ENCODE measurements around the gene ARID1B. TPM values are rescaled to one million over a fixed set of nuclear protein-coding genes. Genes with fewer than 3 reads are reported as not detected.

Gene ARID1B
- total RNA-seq, 1 experiment from 2014 or later = 91.7 TPM

DNA sequence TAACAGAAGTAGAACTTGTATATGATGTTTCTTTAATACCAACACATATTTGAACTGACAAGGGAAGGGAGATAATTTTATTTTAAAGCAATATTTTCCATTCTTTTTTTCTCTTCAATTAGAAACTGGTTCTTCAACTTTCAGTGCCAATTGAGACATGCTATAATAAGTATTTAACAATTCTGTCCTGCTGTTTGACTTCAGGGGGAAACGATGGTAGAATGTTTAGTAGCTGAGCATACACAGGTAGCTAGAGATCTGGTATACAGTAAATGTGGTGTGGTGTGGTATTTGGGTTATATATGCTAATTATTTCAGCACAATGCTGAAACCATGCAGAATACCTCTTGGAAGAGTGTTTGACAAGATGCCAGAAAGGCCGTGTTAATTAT, 156.9 kb downstream of the ARID1B start:
- TF ChIP-seq, protein P1, sequence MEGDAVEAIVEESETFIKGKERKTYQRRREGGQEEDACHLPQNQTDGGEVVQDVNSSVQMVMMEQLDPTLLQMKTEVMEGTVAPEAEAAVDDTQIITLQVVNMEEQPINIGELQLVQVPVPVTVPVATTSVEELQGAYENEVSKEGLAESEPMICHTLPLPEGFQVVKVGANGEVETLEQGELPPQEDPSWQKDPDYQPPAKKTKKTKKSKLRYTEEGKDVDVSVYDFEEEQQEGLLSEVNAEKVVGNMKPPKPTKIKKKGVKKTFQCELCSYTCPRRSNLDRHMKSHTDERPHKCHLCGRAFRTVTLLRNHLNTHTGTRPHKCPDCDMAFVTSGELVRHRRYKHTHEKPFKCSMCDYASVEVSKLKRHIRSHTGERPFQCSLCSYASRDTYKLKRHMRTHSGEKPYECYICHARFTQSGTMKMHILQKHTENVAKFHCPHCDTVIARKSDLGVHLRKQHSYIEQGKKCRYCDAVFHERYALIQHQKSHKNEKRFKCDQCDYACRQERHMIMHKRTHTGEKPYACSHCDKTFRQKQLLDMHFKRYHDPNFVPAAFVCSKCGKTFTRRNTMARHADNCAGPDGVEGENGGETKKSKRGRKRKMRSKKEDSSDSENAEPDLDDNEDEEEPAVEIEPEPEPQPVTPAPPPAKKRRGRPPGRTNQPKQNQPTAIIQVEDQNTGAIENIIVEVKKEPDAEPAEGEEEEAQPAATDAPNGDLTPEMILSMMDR (IDR thresholded peaks at IDR 0.05) = no peak
- TF ChIP-seq POLR2AphosphoS5 (IDR thresholded peaks at IDR 0.05; ENCODE audit: low read depth, low read length) (no peak), TCF7L2 (IDR thresholded peaks at IDR 0.05; ENCODE audit: low read depth, low read length) (no peak)
- intact Hi-C loops (cut with micrococcal nuclease; ENCODE audit: unreplicated experiment) (no loop called here), in situ Hi-C loops (cut with HindIII; ENCODE audit: low pct_unique_long_range_greater_than_20kb, low sequenced_read_pairs) (no loop called here)
- ChIA-PET POLR2A (interaction anchor here (0.6 kb wide), 1 partner anchor 50 kb away, joined by 3 read pairs; no protein-coding TSS in a partner anchor), CTCF (no interaction called here)
- no peaks in the 10 kb centered on the region for H3K27me3 ChIP-seq (ENCODE audit: control insufficient read depth, insufficient read depth, low read length)
- no peaks in the 10 kb centered on the region for H3K36me3 ChIP-seq (ENCODE audit: control insufficient read depth, insufficient read depth, low read length)
- ATAC-seq = no peak
- H3K4me3 ChIP-seq (ENCODE audit: low read depth in 2 of 2, low read length in 2 of 2) = no peak overlapping the region
- DNase-seq (ENCODE audit: low read depth, low spot score) = no peak
- H3K4me1 ChIP-seq (ENCODE audit: control insufficient read depth, insufficient read depth, low read length) = peaks cover 18% of the 10 kb centered on the region
- no peak overlapping the region for H3K27ac ChIP-seq (ENCODE audit: low read length)
- BruUV-seq (replicated peaks) = no TSS peak
- H3K9me3 ChIP-seq (ENCODE audit: control insufficient read depth, insufficient read depth, low read depth, low read length) = no peaks in the 10 kb centered on the region

GRCh38 chr6:156935000-156935399, 157.8 kb downstream of the ARID1B start:
- CTCF ChIA-PET = interaction anchor here (0.6 kb wide), 1 partner anchor 134 kb away, joined by 5 read pairs; no protein-coding TSS in a partner anchor
- POLR2A ChIA-PET = no interaction called here
- intact Hi-C loops (cut with micrococcal nuclease; ENCODE audit: unreplicated experiment) (no loop called here), in situ Hi-C loops (cut with HindIII; ENCODE audit: low pct_unique_long_range_greater_than_20kb, low sequenced_read_pairs) (no loop called here)
- no peaks in the 10 kb centered on the region for H3K27me3 ChIP-seq (ENCODE audit: control insufficient read depth, insufficient read depth, low read length)
- no peaks in the 10 kb centered on the region for H3K36me3 ChIP-seq (ENCODE audit: control insufficient read depth, insufficient read depth, low read length)
- no peak overlapping the region for H3K4me3 ChIP-seq (ENCODE audit: low read depth in 2 of 2, low read length in 2 of 2)
- H3K4me1 ChIP-seq (ENCODE audit: control insufficient read depth, insufficient read depth, low read length) = peaks cover 18% of the 10 kb centered on the region
- no TSS peak for BruUV-seq (replicated peaks)
- H3K9me3 ChIP-seq (ENCODE audit: control insufficient read depth, insufficient read depth, low read depth, low read length) = no peaks in the 10 kb centered on the region
- ATAC-seq (no peak), DNase-seq (ENCODE audit: low read depth, low spot score) (no peak)
- TF ChIP-seq POLR2AphosphoS5 (IDR thresholded peaks at IDR 0.05; ENCODE audit: low read depth, low read length) (no peak), REST (IDR thresholded peaks at IDR 0.05; ENCODE audit: insufficient read depth in 1 of 2, low read depth in 2 of 2, low read length in 1 of 2) (no peak), TCF7L2 (IDR thresholded peaks at IDR 0.05; ENCODE audit: low read depth, low read length) (no peak), SIN3A (IDR thresholded peaks at IDR 0.05; ENCODE audit: borderline replicate concordance, insufficient read depth, low read depth, low read length) (no peak)
- TF ChIP-seq, protein P1 (IDR thresholded peaks at IDR 0.05) = no peak
- H3K27ac ChIP-seq (ENCODE audit: low read length) = no peak overlapping the region
